Measurements from ENCODE around the gene BABAM2.

The BABAM2 gene

DNA sequence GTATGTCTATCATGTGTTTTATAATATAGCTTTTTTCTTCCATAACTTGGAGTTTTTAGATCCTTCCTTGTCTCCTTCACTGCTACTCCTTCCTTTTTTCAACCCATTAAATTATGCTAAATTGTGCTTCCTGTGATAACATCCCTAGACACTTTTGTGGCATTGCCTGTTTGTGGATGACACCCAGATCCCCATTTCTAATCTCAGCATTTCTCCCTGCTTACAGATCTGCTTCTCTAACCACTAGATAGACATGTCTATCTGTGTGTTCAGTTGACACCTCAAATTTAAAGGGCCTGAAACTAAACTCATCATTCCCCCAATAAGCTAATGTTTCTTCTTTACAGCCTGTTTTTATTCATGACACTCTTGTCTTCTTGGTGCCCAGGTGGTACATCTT lies 244.8 kb downstream of the BABAM2 start:
- DNase-seq = peak in 1 of 2 donors; percentile 50

DNA sequence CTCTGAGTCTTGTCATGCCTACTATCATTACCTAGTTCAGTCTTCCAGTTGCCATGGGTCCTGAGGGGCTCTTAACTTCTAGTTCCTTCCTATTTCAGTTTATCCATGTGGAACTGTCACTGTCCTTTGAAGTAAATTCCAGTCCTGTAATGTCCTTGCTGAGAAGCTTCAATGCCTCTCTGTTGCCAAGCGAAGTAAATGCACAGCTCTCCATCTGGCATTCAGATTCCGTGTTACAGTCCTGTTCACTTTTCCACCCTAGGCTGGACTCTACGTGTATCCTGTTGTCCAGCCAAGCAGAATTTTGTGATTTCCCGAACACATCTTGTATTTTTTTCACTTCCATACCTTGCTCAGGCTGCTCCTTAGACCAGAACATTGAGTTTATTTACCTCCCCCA lies 245.3 kb downstream of the BABAM2 start:
- no peak for DNase-seq

DNA sequence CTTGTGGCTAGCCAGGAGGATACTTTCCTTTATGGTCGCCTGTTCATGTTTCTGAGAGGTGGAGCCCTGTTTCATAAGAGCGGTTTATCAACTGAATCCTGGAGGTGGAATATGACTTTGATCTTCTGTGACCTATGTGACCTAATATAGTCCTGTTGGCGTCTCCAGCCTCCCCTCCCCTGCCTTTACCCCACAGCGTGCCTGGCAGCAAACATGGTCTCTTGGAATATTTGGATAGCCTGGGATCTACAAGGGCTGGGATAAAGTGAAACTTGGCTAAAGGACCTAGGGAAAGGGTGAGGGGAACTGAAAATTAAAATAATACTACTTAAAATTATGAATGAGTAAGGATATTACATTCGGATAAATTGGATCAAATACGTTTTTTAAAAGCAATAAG lies 246.0 kb downstream of the BABAM2 start:
- no peak for DNase-seq

DNA sequence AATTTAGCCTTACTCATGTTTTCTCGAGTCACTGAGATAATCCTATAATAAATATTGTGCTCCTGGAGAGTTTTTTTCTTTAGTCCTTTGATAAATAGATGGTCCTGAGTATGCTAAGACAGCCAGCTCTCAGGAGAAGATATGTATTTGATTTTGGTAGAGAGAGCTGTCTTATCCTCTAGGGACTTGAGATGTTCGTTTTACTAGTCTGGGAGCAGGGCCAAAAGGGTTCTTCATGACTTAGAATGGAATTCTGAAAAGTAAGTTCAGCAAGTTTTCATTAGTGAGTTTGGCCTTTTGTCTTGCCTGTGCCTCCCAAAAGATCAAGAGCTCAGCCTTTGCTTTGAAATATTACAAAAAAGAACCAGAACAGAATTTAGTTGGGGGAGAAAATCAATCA lies 246.7 kb downstream of the BABAM2 start:
- DNase-seq = no peak

DNA sequence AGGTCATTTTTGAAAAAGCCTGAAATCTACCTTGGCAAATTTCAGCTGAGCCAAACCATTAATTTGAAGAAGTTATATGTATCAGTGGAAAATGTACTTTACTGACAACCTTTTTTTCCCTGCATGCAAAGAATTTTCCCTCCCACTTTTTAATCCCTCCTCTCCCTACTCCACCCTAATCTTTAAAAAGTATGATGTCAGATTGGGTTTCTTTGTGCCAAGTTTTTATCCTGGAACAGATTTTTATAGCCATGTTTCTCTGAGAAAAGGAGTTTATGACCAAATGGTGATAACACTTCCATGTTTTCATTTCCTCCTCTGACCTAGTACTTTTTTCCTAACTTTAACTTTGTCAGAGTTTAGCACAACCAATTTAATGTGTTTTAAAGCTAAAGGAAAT lies 251.9 kb downstream of the BABAM2 start:
- no peak for DNase-seq

DNA sequence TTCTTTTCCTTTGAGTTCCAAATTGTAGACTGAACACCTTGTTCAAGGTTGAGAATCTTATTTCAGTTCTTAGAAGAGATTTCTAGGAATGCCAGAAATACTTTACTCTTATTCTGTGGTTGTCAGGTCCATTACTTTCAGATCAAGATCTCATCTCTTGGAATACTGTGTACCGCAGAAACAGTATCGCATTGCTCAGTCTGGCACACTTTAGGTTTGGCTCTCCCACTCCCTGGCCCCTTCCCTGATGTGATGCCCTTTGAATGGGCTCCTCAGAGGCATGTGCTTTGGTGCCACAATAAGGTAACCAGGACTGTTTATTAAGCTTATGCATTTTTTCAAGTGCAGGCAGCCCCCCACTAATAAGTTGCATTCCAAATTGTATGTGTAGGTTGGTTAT lies 257.5 kb downstream of the BABAM2 start:
- no peak for DNase-seq

DNA sequence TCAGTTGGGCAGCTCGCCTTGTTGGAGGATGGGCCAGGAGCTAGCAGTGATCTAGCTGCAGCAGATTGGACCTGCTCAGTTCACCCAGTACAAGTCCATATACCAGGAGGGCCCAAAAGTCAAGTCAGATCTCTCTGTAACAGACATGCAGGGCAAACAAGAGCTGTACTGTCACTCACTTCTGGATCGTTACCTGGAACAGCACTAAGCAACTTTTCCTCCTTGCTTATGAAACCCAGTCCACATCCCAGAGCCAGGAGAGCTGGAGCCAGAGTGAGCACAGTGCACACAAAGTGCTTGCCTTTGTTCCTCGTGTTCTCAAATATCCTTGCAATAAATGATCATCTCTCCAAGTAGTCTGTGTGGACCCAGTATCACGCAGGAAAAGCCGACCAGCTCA lies 258.0 kb downstream of the BABAM2 start:
- DNase-seq = no peak

DNA sequence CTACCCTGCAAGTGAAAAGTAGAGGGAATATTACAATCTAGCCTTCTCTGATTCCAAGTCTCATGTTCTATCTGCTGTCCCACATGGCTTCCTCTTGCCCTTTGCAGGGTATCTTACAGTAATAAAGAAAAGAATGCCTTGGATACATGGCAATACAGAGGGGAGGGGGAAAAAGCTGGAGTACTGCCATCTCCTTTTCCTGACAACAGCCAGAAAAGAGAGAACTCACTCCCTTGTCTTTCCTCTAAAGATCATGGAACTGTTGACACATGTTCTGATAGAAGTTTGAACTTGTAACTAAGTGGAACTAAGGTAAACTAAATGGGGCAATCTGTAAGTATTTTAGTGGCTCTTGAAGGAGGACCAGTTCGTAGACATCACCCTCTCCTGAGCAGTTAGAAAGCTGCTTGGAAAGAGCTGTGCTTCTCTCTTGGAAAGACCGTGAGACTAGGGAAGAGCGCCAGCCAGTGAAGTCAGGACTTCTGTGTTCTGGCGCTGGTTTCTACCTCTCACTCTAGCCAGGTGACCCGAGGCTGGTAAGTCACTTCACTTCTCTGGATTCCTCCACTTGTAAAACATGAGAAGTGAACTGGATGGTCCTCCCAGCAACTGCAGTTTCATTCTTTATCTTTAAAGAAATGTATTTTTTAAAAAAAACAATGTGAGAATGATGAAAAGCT lies 259.8 kb downstream of the BABAM2 start:
- DNase-seq = no peak

DNA sequence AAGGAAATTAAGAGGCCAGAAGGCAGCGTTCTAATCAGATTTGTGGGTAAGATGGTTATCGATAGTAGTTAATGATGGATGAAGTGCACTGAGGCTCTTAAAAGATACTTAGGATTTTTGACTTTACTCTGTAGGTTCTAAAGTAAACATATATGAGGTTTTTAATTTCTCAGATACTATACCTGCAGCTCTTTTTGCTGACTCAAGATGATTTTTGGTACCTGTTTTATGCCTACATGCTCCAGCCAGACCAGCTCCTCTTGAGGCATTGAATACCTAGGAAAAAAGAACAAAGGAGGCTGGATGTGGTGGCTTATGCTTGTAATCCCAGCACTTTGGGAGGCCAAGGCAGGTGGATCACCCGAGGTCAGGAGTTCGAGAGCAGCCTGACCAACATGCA lies 260.5 kb downstream of the BABAM2 start:
- DNase-seq = no peak

DNA sequence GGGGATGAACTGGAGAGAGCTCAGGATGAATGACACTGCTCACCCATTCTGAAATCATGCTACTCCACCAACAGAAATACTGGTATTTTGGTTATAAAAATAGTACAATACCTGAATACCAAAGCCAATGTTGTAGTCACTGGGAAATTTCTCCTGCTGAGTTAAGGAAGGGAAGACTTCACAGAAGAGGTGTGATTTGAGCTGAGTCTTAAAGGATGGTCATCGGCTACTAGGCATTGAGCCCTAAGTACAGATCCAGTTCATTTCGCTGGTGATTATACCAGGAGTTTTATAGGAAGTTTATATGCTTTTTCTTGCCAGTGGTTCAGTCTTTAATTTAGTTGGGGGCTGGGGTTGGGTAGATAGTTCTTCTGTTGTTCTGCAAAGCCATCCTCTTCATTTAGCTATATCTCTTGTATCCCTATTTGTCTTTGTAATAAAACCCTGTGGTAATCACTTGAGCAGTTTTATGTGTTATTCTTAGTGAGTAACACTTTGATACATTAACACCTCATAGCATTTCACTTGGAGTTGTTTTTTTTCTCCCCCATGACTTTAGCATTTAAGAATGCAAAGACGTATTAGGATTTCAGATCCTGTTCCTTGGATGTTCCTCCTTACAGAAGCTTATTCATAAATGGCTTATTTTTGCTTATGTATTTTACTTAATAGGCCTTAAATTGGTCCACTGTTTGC lies 262.2 kb downstream of the BABAM2 start:
- DNase-seq = no peak

DNA sequence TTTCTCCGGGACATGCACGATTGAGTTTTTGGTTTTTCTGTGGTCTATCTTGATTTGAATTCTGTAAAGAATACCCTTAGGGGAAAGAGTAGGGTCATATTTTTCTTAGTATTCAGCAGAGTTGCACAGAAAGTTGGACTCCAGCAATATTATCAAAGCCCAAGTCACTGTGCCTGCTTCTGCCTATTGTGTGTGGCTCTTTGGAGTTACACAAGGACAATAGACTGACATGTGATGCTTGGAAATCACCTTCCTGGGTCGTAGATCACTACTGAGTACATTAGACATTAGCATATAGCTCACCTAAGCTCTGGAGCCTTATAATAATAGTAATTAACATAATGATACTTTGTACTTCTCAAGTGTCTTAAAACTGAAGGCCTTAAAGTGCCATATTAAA lies 263.3 kb downstream of the BABAM2 start:
- no peak for DNase-seq

DNA sequence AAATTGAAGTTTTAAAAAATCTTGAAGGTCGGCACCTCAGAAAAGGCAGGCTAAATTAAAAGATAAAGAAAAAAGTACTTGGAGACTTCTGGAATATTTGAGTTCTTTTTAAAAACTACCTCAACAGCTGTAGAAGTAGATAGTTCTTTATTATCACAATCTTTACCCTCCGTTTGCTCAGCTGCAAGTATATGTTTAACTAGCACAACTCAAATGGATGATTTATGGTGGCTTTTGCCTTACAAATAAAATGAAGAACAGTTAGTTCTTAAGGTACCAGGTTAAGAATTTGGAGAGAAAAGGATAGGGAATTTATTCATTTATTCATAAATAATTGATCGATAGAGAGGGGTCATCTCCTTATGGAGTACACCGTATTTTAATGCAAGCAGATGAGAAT lies 264.6 kb downstream of the BABAM2 start:
- no peak for DNase-seq

DNA sequence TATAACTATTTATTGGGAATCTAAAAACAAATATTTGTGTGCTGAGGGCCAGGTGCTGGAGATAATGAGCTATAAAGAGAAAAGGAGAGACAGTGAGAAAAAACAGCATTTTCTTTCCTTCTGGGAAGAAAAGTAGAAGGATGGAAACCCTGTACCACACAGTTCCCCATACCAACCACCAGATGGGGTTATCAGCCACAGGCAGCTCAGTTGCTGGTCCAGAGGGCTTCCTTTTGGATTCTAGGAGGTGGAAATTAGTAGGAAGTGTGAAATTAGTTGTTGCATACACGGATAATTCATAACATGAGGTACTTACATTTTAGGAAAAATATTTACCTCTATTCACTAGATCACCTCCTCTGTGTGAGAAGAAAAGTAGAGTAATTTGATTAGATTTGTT lies 265.1 kb downstream of the BABAM2 start:
- DNase-seq = no peak

DNA sequence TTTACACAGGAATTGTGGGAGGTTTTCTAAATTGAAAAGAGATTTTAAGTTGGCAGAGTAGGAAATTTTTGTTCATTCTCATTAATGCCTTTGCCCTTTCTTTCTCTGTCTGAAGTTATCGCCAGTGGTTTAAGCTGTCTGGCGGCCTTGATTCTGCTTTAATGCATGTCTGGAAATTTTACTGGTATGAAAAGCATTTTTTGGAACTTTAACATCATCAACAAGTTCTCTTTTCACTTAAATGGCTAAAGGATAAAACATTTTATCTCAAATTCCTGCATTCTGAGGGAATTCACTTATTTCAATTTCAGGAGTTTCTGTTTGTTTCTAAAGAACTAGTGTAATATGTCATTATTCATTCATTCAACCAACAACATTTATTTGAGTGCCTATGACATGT lies 268.3 kb downstream of the BABAM2 start:
- DNase-seq = no peak

DNA sequence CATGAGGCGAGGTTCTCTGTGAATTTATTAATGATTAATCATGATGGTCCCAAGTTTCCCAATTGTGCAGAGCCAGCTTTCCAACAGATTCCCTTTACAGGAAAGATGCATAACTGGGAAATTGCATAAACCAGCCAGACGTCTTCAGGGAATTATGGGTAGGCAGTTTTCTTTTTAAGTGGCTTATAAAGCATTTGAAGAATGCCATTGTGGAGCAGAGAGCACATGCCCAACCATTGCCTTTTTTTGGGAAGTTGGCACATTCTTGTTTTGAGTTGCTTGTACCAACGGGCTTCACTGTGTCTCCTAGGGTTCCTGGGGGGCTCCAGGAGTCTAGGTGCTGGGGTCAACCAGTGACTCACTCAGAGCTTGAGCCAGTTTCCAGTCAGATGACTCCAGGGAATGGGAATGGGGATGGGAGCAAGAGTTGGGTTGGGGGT lies 270.5 kb downstream of the BABAM2 start:
- DNase-seq = no peak

DNA sequence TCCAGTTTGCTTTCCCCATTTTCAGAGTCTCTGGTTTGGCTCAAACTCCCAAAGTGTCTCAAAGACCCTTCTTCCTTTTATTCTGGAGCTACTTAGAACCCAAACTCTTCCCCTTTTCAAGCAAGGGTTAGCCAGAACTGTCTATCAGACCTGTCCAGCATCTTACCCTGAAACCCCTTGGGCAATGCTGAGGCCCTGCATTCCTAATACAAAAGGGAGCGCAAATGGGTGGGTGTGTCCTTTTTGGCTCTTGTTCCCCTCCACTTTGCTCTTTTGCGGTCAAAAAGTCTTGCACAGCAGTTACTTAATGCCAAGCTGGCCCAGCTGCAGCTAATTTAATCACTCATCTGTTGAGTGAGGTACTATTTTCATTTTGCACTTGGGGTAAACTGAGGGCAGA lies 270.9 kb downstream of the BABAM2 start:
- DNase-seq = no peak

DNA sequence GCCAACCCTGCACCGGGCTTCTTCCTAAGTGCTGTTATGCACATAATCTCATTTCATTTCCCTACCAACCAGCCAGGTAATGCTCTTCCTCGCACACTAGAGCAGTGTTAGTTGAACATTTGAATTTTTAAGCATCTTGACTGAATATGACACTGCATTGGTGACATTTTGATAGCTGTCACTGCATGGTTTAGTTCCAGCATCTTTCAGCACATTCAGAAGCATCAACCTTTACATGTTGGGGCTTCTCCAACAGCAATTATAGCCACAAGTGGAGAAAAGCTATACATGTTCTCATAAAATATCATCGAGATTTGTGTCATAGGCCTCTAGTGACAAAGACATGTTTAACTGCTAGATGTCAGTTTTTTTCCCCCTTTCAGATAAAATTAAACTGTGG lies 272.0 kb downstream of the BABAM2 start:
- DNase-seq = no peak

DNA sequence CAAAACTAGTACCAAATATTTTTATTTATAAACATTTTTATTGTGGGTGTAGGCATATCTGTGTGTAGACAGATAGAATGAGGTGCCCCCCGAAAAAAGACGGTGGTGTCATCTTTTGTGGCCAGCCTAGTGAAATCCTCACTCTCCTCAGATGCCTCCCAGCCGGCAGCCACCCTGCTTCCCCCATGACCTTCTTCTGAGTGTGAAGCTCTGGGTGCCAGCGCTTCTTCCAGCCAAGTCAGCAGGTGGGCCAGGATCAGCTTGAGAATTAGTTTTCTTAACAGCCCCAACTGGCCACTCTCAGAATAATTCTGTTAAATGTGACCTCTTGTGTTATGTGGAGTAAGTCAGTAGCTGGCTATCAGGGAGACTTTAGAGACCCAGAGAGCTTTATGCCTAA lies 272.5 kb downstream of the BABAM2 start:
- no peak for DNase-seq

DNA sequence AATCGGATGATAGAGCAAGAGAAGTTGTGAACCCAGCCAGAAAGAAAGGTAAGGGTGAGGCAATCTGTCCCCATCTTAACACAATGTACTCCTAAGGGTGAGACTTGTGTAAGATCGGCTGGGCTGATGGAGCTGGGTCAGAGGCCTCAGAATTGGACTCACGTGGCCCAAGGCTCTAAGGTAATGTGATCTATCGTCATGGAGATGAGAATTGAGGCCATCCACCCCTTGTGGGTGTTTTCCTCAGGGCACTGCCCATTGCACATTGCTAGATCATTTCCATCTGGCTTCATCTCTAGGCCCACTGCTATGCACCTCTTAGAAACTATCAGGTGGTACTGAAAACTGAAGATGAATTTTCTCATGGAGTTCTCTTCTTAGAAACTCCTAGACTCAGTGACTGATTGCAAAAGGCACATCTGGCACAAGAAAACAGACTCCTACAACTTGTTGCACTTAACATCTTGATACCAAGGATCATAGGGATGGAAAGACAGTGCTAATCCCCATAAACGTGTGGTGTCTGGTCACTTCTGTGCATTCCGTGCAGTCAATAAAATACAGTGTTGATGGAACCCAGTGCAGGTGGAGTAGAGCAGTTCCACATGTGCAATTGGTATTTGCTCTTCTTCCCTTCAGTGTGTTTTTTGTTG lies 273.2 kb downstream of the BABAM2 start:
- no peak for DNase-seq

DNA sequence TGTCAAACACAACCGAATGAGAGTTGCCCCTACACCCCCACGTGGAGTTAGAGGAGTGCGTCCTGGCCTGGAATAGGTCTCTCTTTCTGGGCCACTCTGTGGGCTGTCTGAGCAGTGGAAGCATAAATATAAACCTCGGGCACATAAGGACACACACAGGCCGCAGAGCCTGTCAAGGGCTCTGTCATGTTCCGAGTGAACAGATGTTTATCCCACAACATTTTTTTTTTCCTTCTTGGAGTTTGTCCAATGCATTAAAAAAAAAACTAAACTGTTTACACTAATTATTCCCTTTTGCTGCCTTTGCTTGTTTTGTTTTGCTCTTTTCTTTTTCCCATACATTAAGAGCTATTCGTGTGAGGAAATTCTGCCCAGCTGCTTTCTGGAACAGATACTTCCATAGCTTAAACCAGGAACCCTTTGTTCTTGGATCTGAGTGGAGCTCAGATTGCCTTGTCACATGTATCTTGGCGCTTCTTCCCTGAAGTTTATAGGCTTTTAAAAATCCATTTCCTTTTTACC lies 273.8 kb downstream of the BABAM2 start:
- no peak for DNase-seq

DNA sequence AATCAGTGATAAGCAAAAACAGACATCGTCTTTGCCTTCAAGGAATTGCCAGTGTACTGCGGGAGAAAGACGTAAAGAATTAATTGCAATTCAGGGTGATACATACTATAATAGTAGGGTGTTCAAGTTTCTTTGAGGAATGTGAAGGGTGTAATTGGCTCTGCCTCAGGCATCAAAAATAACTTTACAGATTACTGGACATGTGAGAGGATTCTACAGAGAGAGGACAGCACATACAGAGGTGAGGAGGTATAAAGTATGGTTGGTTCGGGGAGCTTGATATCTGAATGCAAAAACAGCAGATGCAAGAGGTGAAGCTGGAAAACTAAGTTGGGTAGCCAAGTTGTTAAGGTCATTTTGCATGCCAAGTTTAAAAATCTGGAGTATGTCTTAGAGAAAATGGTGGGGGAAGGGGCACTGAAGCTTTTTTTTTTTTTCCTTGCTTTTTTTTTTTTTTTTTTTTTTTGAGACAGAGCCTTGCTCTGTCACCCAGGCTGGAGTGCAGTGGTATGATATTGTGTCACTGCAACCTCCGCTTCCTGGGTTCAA lies 274.6 kb downstream of the BABAM2 start:
- no peak for DNase-seq

DNA sequence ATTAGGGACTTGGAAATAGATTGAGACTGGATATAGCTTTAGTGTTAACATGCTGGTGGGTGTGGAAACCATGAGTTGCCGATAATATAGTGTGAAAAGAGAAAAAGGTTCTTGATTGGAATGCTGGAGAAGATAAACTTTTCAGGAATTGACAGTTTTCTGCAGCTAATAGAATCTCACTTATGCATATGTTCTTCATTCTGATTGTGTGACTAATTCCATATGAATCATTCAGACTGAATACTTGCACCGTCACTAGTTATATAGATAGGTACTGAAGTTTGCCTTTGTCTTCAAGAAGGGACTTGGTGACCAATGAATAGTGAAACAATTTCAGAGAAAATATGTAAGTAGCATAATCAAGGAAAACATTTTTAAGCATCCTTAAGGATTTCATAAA lies 276.4 kb downstream of the BABAM2 start:
- DNase-seq = no peak

DNA sequence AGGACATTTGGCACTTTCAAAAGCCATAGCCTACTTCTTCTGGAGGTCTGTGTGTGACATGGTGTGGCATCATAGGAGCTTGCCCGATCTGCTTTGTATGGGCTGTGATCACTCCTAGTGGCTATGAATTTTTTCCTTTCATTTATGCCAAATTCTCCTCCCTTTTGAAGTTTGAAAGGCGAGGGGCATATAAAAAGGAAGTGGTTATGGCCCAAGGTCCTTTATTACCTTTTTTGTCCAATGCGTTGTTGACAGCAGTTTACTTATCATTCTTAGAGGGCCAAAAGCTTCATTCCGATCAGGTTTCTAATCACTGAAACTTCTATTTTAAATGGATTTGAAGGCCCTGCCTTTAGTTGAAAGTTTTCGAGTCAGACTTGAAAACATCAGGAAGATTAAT lies 277.8 kb downstream of the BABAM2 start:
- no peak for DNase-seq

DNA sequence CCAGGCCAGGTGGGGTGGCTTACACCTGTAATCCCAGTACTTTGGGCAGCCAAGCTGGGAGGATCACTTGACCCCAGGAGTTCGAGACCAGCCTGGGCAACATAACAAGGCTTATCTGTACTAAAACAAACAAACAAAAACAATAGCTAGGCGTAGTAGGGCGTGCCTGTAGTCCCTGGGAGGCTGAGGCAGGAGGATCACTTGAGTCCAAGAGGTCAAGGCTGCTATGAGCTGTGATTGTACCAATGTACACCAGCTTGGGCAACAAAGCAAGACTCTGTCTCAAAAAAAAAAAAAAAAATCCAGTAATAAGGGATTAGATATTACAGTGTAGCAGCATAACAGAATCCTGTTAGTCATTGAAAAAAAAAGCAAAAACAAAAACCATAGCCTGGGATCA lies 279.0 kb downstream of the BABAM2 start:
- no peak for DNase-seq

All from bone marrow (tissue), 2 donors.